K562 (cell line): ENCODE measurements around the gene CAB39. TPM values are rescaled to one million over a fixed set of nuclear protein-coding genes. Genes with fewer than 3 reads are reported as not detected.

Experiments used
- CHD7 ChIP-seq: fragments of 200-600 bp; sonication (generic); IDR thresholded peaks from one replicate; pipeline ENCODE4 v1.6.1; 2012; ENCODE audit warnings: mild to moderate bottlenecking, low read depth, low read length, inconsistent platforms
- FOXJ2 ChIP-seq: fragments of 200-800 bp; sonication (Bioruptor generic); IDR thresholded peaks from 2 replicates; pipeline ENCODE4 v1.6.1; 2016; ENCODE audit warnings: missing genetic modification characterization, missing compliant biosample characterization
- TAF1 ChIP-seq: IDR thresholded peaks from 2 replicates; pipeline ENCODE4 v1.6.1; 2011; ENCODE audit warnings: mild to moderate bottlenecking, low read length, moderate library complexity; ENCODE audit not compliant: insufficient read depth, control insufficient read depth, severe bottlenecking; ENCODE audit errors: extremely low read depth
- polyA plus RNA-seq, 8 experiments: library from polyadenylated mRNA; depleted of rRNA in 4 of 8; stranded (reverse) in 5 of 8; unstranded in 3 of 8; fragments of >200 nt; fragmentation: Nextera tagmentation in 2 of 8; fragmentation: Illumina TruSeq in 1 of 8; extraction: Ambion mirVana in 2 of 8; extraction: Trizol in 1 of 8; gene quantifications; 2 replicates each; pipeline versions ENCODE4 v1.2.1 to v1.2.3, GENCODE V29; 2011 to 2014; ENCODE audit warnings: inconsistent platforms in 1 of 8, missing spikeins in 1 of 8
- total RNA-seq, 7 experiments: library from RNA; depleted of rRNA in 6 of 7; stranded (reverse); fragments of >200 nt in 6 of 7; fragmentation: Illumina TruSeq in 2 of 7; extraction: Trizol in 2 of 7; gene quantifications; 2 replicates each; pipeline versions ENCODE4 v1.2.1 to v1.2.3, GENCODE V29; 2011 to 2021; ENCODE audit warnings: low replicate concordance in 1 of 7

The CAB39 gene
- total and polyA plus RNA-seq, 9 of the 15 experiments (the other 6 are each of a cell fraction or from before 2014, with no cell fraction given), result 27.2 to 94.4 (median 70.1) TPM

GRCh38 chr2:230787101-230787500 is 74.5 kb downstream of the CAB39 start (continued):
- no peak for TF ChIP-seq CHD7
- TF ChIP-seq TAF1, result no peak
- TF ChIP-seq FOXJ2 (tag), result no peak
